C4-2B (cell line): Measurements from ENCODE around the gene MYH11.

Source experiments
- H3K27ac ChIP-seq: fragments of 450-650 bp; 2 replicates; pipeline ENCODE4 v1.5.1; 2017
- CTCF ChIP-seq: fragments of 450-650 bp; conservative IDR thresholded peaks from 2 replicates; pipeline ENCODE4 v1.5.1; 2017; ENCODE audit warnings: mild to moderate bottlenecking
- ZFX ChIP-seq: fragments of 450-650 bp; IDR thresholded peaks from 2 replicates; pipeline ENCODE4 v1.6.1; 2017

Gene MYH11

GRCh38 chr16:15782573-15783365, 74.1 kb downstream of the MYH11 start:
- no peak for TF ChIP-seq ZFX
- TF ChIP-seq CTCF = no peak
- no peak overlapping the region for H3K27ac ChIP-seq

GRCh38 chr16:15781650-15782049, 75.2 kb downstream of the MYH11 start:
- no peak overlapping the region for H3K27ac ChIP-seq

GRCh38 chr16:15780805-15781204, 76.0 kb downstream of the MYH11 start:
- TF ChIP-seq CTCF (no peak), ZFX (no peak)
- H3K27ac ChIP-seq = no peak overlapping the region

More at GRCh38 chr16:15781650-15782049, 75.2 kb downstream of the MYH11 start:
- no peak for TF ChIP-seq ZFX
- no peak for TF ChIP-seq CTCF

- TF ChIP-seq ZFX (no peak), CTCF (no peak)
- H3K27ac ChIP-seq = no peak overlapping the region
Observed at GRCh38 chr16:15779664-15780351, 77.0 kb downstream of the MYH11 start.

DNA sequence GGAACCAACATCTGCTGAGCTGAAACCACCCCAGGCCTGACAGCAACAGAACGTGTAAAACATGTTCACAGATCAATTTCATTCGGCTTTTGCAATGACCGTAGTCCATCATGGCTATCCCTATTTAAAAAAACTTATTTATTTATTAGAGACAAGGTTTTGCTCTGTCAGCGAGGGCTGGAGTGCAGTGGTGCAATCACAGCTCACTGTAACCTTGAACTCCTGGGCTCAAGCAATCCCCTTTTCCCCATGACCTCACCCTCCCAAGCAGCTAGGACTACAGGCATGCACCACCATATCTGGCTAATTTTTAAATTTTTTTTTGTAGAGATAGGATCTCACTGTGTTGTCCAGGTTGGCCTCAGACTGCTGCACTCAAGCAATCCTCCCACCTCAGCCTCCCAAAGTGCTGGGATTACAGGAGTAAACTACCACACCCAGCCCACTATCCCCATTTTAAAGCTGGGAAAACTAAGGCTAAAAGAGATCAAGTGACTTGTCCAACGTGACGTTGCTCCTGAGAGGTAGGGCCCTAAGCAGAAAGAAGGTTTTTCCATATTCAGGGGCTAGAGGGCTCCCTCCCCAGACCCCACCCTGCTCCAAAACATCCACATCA, 77.7 kb downstream of the MYH11 start:
- no peak overlapping the region for H3K27ac ChIP-seq
- no peak for TF ChIP-seq CTCF
- no peak for TF ChIP-seq ZFX

- TF ChIP-seq CTCF = no peak
- no peak for TF ChIP-seq ZFX
- no peak overlapping the region for H3K27ac ChIP-seq
Observed at GRCh38 chr16:15778204-15778743, 78.6 kb downstream of the MYH11 start.
